Tibial nerve (tissue), 4 donors: ENCODE data around the gene PHOX2A. TPM values are rescaled to one million over a fixed set of nuclear protein-coding genes. Genes with fewer than 3 reads are reported as not detected.

Source experiments
- DNase-seq, 2 donors: peaks; one replicate each; pipeline ENCODE4 v3.0.0-alpha.2; 2019; ENCODE audit warnings: low spot score in 2 of 2
- H3K27ac ChIP-seq, 4 donors: fragments of 200-600 bp; sonication (generic) in 3 of 4; one replicate each; pipeline ENCODE4 v1.5.1; 2017 to 2019; ENCODE audit warnings: mild to moderate bottlenecking in 1 of 4
- H3K27me3 ChIP-seq, 2 donors: fragments of 200-600 bp; sonication (generic) in 1 of 2; one replicate each; pipeline versions ENCODE4 v1.5.1 to v1.6.0; 2017 to 2019
- H3K36me3 ChIP-seq, 3 donors: fragments of 200-600 bp; sonication (generic); one replicate each; pipeline ENCODE4 v1.5.1; 2018 to 2019
- H3K4me1 ChIP-seq, 4 donors: fragments of 200-600 bp; sonication (generic) in 3 of 4; one replicate each; pipeline ENCODE4 v1.5.1; 2017 to 2019
- H3K4me3 ChIP-seq, 4 donors: fragments of 200-600 bp; sonication (generic) in 3 of 4; one replicate each; pipeline ENCODE4 v1.5.1; 2017 to 2019; ENCODE audit warnings: mild to moderate bottlenecking in 1 of 4, moderate library complexity in 1 of 4
- H3K9me3 ChIP-seq, 4 donors: fragments of 200-600 bp; sonication (generic) in 3 of 4; one replicate each; pipeline ENCODE4 v1.5.1; 2017 to 2019
- EP300 ChIP-seq, 2 donors: sonication (generic); formaldehyde crosslinking; IDR thresholded peaks; one replicate each; pipeline ENCODE4 v1.6.1; 2017; ENCODE audit warnings: antibody characterized with exemption in 2 of 2, mild to moderate bottlenecking in 1 of 2
- POLR2A ChIP-seq, 2 donors: fragments of 450-650 bp; IDR thresholded peaks; one replicate each; pipeline ENCODE4 v1.6.1; 2017; ENCODE audit warnings: antibody characterized with exemption in 2 of 2, mild to moderate bottlenecking in 2 of 2, moderate library complexity in 2 of 2
- WGBS, 2 donors: methylation state at CpG; one replicate each; pipeline ENCODE4 v1.1.5; 2018; 5-methylcytosine and 5-hydroxymethylcytosine counted together
- total RNA-seq, 4 donors: library from RNA; depleted of rRNA; stranded (reverse); fragments of >200 nt; gene quantifications; one replicate each; pipeline ENCODE4 v1.1.0, GENCODE V29; 2016
- TF ChIP-seq, protein P1 (sequence below), 5 experiments: fragments of 200-600 bp in 3 of 5; fragments of 450-650 bp in 2 of 5; sonication (generic) in 3 of 5; IDR thresholded peaks; one replicate each; pipeline ENCODE4 v1.5.1; 2016 to 2019; ENCODE audit warnings: antibody characterized with exemption in 5 of 5, mild to moderate bottlenecking in 3 of 5, moderate library complexity in 2 of 5

Gene PHOX2A
- total RNA-seq, 4 donors from 2014 or later: not detected

- 84 to 86% methylated on average over 2 of the region's 2 CpGs for WGBS, 2 donors
- no peak for DNase-seq
- H3K9me3 ChIP-seq: no peaks in the 10 kb centered on the region
- no peaks in the 10 kb centered on the region for H3K4me1 ChIP-seq
- TF ChIP-seq POLR2A (IDR thresholded peaks at IDR 0.05) (no peak), EP300 (IDR thresholded peaks at IDR 0.05) (no peak)
- TF ChIP-seq, protein P1, sequence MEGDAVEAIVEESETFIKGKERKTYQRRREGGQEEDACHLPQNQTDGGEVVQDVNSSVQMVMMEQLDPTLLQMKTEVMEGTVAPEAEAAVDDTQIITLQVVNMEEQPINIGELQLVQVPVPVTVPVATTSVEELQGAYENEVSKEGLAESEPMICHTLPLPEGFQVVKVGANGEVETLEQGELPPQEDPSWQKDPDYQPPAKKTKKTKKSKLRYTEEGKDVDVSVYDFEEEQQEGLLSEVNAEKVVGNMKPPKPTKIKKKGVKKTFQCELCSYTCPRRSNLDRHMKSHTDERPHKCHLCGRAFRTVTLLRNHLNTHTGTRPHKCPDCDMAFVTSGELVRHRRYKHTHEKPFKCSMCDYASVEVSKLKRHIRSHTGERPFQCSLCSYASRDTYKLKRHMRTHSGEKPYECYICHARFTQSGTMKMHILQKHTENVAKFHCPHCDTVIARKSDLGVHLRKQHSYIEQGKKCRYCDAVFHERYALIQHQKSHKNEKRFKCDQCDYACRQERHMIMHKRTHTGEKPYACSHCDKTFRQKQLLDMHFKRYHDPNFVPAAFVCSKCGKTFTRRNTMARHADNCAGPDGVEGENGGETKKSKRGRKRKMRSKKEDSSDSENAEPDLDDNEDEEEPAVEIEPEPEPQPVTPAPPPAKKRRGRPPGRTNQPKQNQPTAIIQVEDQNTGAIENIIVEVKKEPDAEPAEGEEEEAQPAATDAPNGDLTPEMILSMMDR (IDR thresholded peaks at IDR 0.05): no peak
- H3K4me3 ChIP-seq: no peak overlapping the region
- H3K27ac ChIP-seq: no peak overlapping the region
- peaks cover 0 to 10% of the 10 kb centered on the region in 2 donors for H3K27me3 ChIP-seq
- H3K36me3 ChIP-seq: no peaks in the 10 kb centered on the region
These were observed 15.5 kb upstream of the PHOX2A start for GRCh38 chr11:72259490-72259889.

GRCh38 chr11:72257570-72257969 is 13.6 kb upstream of the PHOX2A start:
- DNase-seq: no peak
- Histone ChIP-seq H3K4me1 (no peaks in the 10 kb centered on the region), H3K36me3 (no peaks in the 10 kb centered on the region), H3K27me3 (peaks cover 0 to 27% of the 10 kb centered on the region in 2 donors), H3K4me3 (no peak overlapping the region), H3K9me3 (no peaks in the 10 kb centered on the region), H3K27ac (no peak overlapping the region)
- 76 to 82% methylated on average over 2 of the region's 2 CpGs for WGBS, 2 donors
- TF ChIP-seq EP300 (IDR thresholded peaks at IDR 0.05): no peak
- TF ChIP-seq, protein P1 (IDR thresholded peaks at IDR 0.05): no peak
- no peak for TF ChIP-seq POLR2A (IDR thresholded peaks at IDR 0.05)

GRCh38 chr11:72254299-72254993 is 10.5 kb upstream of the PHOX2A start:
- Histone ChIP-seq H3K4me1 (no peaks in the 10 kb centered on the region), H3K9me3 (no peaks in the 10 kb centered on the region), H3K4me3 (no peak overlapping the region), H3K27me3 (peaks cover 0 to 49% of the 10 kb centered on the region in 2 donors), H3K27ac (no peak overlapping the region), H3K36me3 (no peaks in the 10 kb centered on the region)
- 76 to 88% methylated on average over 5 of the region's 5 CpGs for WGBS, 2 donors
- DNase-seq: no peak
- TF ChIP-seq EP300 (IDR thresholded peaks at IDR 0.05) (no peak), POLR2A (IDR thresholded peaks at IDR 0.05) (no peak)
- TF ChIP-seq, protein P1 (IDR thresholded peaks at IDR 0.05): no peak

DNA sequence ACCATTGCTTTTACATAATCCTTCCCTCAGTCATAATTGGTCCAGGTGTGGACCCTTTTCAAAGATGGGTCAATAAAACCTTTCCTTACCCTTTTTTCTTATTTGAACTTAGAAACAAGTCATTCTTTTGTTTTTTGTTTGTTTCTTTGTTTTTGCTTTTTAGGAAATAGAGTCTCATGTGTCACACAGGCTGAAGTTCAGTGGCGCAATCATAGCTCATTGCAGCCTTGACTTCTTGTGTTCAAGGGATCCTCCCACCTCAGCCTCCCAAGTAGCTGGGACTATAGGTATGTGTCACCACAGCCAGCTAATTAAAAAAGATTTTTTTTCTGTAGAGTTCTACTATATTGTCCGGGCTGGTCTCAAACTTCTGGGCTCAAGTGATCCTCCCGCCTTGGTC is 9.4 kb upstream of the PHOX2A start:
- no peak for TF ChIP-seq EP300 (IDR thresholded peaks at IDR 0.05)
- TF ChIP-seq POLR2A (IDR thresholded peaks at IDR 0.05): no peak
- TF ChIP-seq, protein P1 (IDR thresholded peaks at IDR 0.05): no peak
- no peaks in the 10 kb centered on the region for H3K9me3 ChIP-seq
- no peak overlapping the region for H3K27ac ChIP-seq
- H3K4me3 ChIP-seq: no peak overlapping the region
- H3K27me3 ChIP-seq: peaks cover 0 to 57% of the 10 kb centered on the region in 2 donors
- no peaks in the 10 kb centered on the region for H3K4me1 ChIP-seq
- H3K36me3 ChIP-seq: no peaks in the 10 kb centered on the region
- WGBS, 2 donors: 89 to 92% methylated on average over 3 of the region's 3 CpGs
- no peak for DNase-seq

- no peak overlapping the region for H3K27ac ChIP-seq
- no peaks in the 10 kb centered on the region for H3K4me1 ChIP-seq
- TF ChIP-seq EP300 (IDR thresholded peaks at IDR 0.05) (no peak), POLR2A (IDR thresholded peaks at IDR 0.05) (no peak)
- TF ChIP-seq, protein P1 (IDR thresholded peaks at IDR 0.05): no peak
- WGBS, 2 donors: 74 to 77% methylated on average over 5 of the region's 5 CpGs
- H3K9me3 ChIP-seq: no peaks in the 10 kb centered on the region
- H3K4me3 ChIP-seq: no peak overlapping the region
- no peaks in the 10 kb centered on the region for H3K36me3 ChIP-seq
- DNase-seq: no peak
- peaks cover 0 to 65% of the 10 kb centered on the region in 2 donors for H3K27me3 ChIP-seq
These were observed 7.6 kb upstream of the PHOX2A start for GRCh38 chr11:72251614-72252013.
